Measurements from ENCODE around the gene CHD2.

CHD2 gene

GRCh38 chr15:93073465-93073952, 173.4 kb downstream of the CHD2 start:
- H3K9me3 Mint-ChIP-seq, result no peaks in the 10 kb centered on the region
- no peaks in the 10 kb centered on the region for H3K36me3 Mint-ChIP-seq (ENCODE audit: insufficient read depth)
- peaks cover 21% of the 10 kb centered on the region for H3K4me1 Mint-ChIP-seq
- H3K27me3 Mint-ChIP-seq, result peaks cover 88% of the 10 kb centered on the region
- ATAC-seq (replicated peaks; ENCODE audit: extremely low read depth, poor library complexity, severe bottlenecking), result peak; percentile 75
- peak overlapping the region; percentile 88 for H3K27ac Mint-ChIP-seq (ENCODE audit: low read depth)
- peak overlapping the region; percentile 79 for H3K4me3 Mint-ChIP-seq
- no peak for DNase-seq (ENCODE audit: low spot score in 2 of 2)

- Mint-ChIP-seq H3K27me3 (peaks cover 98% of the 10 kb centered on the region), H3K36me3 (ENCODE audit: insufficient read depth) (no peaks in the 10 kb centered on the region), H3K27ac (ENCODE audit: low read depth) (no peak overlapping the region), H3K9me3 (no peaks in the 10 kb centered on the region), H3K4me1 (peaks cover 21% of the 10 kb centered on the region), H3K4me3 (no peak overlapping the region)
- DNase-seq (ENCODE audit: low spot score in 2 of 2) (no peak), ATAC-seq (replicated peaks; ENCODE audit: extremely low read depth, poor library complexity, severe bottlenecking) (no peak)
Observed at GRCh38 chr15:93074599-93074998, 174.5 kb downstream of the CHD2 start.

- Mint-ChIP-seq H3K36me3 (ENCODE audit: insufficient read depth) (no peaks in the 10 kb centered on the region), H3K4me3 (no peak overlapping the region), H3K9me3 (no peaks in the 10 kb centered on the region), H3K4me1 (peaks cover 21% of the 10 kb centered on the region), H3K27ac (ENCODE audit: low read depth) (no peak overlapping the region), H3K27me3 (peaks cover 100% of the 10 kb centered on the region)
- no peak for DNase-seq (ENCODE audit: low spot score in 2 of 2)
- no peak for ATAC-seq (replicated peaks; ENCODE audit: extremely low read depth, poor library complexity, severe bottlenecking)
Observed at GRCh38 chr15:93076217-93076616, 176.1 kb downstream of the CHD2 start.

GRCh38 chr15:93076875-93077274, 176.8 kb downstream of the CHD2 start:
- Mint-ChIP-seq H3K4me3 (no peak overlapping the region), H3K27ac (ENCODE audit: low read depth) (no peak overlapping the region), H3K27me3 (peaks cover 100% of the 10 kb centered on the region), H3K9me3 (no peaks in the 10 kb centered on the region), H3K4me1 (peaks cover 19% of the 10 kb centered on the region), H3K36me3 (ENCODE audit: insufficient read depth) (no peaks in the 10 kb centered on the region)
- no peak for DNase-seq (ENCODE audit: low spot score in 2 of 2)
- no peak for ATAC-seq (replicated peaks; ENCODE audit: extremely low read depth, poor library complexity, severe bottlenecking)

Measured in central memory CD8-positive, alpha-beta T cell (primary cell).